GM21528 (cell line): ENCODE data around the gene AMBRA1.

Source experiments
- ATAC-seq: cut with Tn5 transposase; IDR thresholded peaks from one replicate; pipeline ENCODE4 v1.9.1; 2021; ENCODE audit warnings: mild to moderate bottlenecking, moderate library complexity; ENCODE audit not compliant: unreplicated experiment, low FRiP score

AMBRA1 gene

GRCh38 chr11:46512261-46512881 lies 81.5 kb downstream of the AMBRA1 start:
- ATAC-seq = no peak

DNA sequence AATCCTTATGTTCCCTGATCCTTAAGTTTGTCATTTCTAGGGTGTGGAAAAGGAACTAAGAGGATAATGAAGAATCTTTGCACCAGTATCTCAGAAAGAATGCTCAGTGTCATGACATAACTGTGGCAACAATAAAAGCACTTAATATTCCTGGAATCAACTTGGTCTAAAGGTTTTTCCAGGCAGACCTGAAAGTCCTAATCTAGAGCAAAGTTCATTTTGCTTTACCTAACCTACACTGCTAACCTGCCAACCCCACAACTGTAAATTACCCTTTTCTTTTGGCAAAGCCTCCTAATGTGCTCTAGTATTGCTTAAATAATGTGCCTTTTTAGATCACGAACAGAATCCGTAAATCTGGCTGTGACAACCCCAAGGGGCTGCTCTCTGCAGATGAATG lies 82.5 kb downstream of the AMBRA1 start:
- ATAC-seq = no peak

GRCh38 chr11:46508360-46508759 lies 85.5 kb downstream of the AMBRA1 start:
- no peak for ATAC-seq

DNA sequence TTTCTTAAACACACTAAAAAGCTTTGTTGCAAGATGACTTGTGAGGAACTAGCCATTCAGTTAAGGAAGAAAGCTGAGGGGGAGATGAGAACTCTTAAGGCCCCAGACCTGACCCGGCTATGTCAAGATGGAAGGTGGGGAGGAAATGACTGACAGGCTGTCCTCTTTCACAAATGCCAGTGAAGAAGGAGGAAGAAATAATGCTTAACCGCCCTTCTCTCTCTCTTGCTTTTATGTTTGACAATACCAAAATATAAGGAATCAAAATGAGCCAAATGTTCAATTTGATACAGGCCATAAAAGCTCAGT lies 87.4 kb downstream of the AMBRA1 start:
- ATAC-seq = no peak

DNA sequence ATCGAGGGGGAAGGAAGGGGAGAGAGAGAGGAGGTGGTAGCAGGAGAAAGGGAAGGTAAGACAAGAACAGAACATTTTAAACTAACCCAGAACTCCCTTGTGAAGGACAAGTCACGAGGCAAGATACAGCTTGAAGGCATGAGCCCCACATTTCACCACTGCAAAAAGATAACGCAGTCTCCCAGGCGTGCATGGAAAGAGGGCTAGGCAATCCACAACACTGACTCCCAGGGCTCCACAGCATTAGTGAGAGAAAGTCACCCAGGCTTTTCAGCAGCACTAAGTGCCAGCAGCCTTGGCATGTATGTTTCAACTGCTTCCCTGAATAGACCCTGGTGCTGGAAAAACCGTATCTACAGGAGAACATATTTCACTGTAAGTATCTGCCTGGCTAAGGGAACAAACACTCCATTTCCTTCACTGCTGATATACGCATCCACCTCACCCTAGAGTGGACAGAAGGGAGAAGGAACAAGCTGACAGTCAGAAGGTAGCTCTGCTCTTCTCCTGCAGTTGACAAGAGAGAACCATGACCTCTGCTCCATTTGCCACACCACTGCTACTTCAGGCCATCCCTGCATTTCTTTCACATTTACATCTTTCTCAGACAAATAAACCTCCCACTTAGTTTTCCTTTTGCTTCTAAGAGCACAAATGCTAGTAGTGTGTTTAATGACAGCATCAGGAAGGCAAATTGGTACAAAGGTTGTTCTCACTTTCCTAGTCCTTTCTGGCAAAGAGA lies 87.9 kb downstream of the AMBRA1 start:
- ATAC-seq = no peak

GRCh38 chr11:46504817-46505613 lies 88.8 kb downstream of the AMBRA1 start:
- no peak for ATAC-seq

DNA sequence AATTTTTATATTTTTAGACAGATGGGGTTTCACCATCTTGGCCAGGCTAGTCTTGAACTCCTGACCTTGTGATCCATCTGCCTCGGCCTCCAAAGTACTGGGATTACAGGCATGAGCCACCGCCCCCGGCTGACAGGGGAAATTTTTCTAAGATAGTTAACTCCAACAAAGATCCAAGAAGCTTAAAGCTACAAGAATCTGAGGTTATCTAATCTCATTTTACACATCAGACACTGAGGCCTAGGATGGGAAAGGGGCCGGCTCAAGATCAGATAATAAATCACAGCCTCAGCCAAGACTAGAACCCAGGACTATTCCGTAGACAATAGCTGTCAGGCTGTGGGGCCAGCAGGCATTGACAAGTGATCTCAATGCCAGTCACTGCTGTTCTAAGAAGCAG lies 94.0 kb downstream of the AMBRA1 start:
- no peak for ATAC-seq

- no peak for ATAC-seq
Observed at GRCh38 chr11:46498968-46499367, 94.9 kb downstream of the AMBRA1 start.

DNA sequence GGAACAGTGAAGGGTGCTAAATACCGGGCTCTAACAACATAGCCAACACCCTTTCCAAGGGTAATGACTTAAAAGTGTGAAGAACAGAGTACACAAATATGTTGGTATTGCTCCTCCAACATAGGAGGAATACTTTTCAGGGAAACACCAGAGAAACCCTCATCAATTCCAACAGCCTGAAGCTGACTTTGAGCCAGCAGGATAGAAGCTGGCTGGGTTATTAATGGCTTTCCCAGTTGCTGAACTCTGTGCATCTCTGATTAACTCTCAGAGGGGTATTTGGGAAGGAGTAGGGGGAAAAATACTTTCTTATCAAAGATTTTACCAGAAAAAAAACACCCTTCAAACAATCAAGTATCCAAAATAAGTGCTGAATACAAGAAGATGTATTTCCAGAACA lies 95.6 kb downstream of the AMBRA1 start:
- ATAC-seq = no peak

DNA sequence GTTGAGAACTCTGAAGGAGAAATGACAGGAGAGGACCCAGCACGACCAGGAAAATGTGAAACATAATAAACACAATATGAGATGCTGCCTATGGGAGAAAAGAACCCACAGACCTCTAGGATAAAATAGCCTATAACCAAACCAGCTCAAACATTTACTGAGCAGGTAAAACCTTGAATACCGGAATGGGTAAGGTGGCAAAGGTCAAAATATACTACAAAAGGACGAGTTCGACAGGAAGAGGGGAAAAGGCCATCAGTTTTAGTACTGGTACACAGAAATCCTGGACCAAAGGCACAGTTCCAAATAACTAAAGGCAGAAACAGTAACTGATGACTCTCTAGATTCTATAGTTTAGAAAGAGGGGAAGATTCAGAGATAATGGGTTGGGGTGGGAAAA lies 96.3 kb downstream of the AMBRA1 start:
- ATAC-seq = no peak

DNA sequence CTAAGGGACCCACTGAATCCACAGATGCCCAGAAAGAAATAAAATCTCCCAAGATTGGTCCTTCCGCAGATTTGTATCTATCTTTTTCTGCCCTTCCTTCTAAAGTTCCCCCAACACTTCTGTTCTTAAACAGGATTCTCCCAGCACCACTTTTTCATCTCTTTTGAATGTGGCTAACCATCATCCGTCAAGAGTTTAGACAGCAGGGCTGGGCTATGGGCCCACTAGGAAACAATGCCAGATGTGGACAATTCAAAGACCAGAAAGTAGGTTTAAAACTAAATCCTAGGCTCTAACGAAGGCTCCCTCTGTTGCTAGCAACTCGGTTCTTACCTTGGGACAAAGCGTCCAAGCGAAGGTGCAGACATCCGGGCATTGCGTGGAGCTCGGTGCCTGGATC lies 100.0 kb downstream of the AMBRA1 start:
- ATAC-seq = no peak

GRCh38 chr11:46492532-46492931 lies 101.3 kb downstream of the AMBRA1 start:
- no peak for ATAC-seq

DNA sequence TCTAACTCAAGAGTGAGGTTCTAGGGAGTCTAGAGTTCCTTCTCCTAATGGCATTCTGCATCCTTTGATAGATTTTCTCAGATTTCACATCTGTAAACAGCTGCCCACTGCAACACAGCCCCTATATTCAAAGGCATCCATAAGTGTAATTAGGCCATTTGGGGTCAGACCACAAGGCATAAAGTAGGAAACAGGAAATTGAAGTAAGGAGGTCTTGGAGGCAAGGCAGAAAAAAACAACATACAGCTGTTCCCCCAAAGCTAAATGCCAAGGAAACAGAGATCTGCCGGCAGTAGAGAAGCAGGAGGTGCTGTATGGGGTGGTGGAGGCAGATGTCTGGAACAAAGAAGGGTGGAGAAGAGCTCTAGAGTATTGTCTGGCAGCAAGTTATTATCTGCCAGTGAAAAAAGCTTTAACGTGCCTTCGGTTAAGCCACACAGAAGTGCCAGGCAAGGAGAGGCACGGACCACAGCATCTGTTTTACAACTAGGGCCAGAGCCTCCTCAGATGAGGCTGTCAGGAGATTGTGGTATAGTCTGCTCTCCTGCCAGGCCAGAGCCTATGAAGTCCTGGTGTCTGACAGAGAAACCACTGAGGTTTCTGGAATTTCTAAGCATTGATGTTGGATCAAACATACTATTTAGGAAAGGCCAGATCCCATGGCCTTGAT lies 102.0 kb downstream of the AMBRA1 start:
- ATAC-seq = no peak

DNA sequence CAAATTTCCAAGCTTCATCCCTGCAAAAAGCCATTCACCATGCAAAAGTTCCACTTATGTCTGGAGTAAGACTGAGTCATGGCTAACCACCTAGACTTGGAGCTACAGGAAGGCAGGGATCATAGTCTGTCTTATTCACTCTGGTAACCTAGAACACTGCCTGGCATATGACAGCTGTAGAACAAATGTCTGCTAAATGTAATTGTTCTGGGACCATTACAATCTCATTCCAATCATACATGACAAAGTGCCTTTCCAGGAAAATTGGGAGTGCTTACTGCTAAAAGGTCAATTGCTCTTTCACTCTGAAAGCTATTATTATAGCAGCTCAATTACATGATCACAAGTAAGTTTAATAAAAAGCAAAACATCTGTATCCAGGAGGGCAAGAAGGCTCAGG lies 103.2 kb downstream of the AMBRA1 start:
- ATAC-seq = no peak

- no peak for ATAC-seq
Observed at GRCh38 chr11:46489656-46490560, 103.9 kb downstream of the AMBRA1 start.

DNA sequence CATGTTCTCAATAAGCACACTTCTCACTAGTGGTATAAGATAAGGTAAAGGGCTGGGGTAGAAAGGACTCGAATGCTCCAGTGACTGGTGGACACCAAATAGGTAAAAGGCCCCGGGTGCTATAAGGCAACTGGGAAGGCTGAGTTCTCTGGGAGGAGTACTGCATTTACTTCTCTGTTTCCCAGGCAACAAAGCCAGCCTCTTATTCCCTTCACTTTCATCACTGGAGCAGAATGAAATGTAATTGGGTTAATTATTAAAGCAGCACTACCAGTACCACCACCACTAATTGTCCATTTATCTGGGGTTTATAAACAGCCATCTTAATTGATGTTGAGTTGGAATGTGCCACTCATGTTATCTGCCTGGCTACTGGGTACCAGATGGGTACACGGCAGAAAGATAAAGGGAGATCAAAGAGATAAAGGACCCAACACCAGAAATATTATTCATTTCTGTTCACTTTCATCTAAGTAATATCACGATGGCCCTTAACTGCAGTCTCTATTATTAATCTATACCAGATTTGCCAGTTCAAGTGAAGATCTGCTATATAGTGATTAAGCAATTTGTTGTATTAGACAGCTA lies 107.9 kb downstream of the AMBRA1 start:
- ATAC-seq = no peak

GRCh38 chr11:46484101-46484500 lies 109.7 kb downstream of the AMBRA1 start:
- no peak for ATAC-seq

DNA sequence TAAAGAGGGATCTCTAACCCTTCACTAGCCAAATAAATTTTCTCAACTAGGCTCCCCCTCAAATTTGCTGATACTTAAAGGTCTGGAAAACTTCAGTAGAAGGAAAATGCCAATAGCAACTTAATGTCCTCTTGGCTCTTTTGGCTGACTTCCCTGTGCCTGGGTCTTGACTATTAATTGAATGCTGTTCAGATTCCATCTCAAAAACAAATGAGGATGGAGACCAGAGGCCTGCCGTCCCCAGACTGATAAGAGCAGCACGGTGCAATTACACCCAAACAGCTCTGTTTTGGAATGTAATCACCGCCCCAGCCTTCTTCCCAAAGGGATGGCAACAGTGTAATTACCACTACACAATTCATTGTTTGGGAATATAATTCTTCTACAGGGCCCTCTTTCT lies 112.9 kb downstream of the AMBRA1 start:
- ATAC-seq = no peak

- ATAC-seq = no peak
Observed at GRCh38 chr11:46480166-46480726, 113.6 kb downstream of the AMBRA1 start.

DNA sequence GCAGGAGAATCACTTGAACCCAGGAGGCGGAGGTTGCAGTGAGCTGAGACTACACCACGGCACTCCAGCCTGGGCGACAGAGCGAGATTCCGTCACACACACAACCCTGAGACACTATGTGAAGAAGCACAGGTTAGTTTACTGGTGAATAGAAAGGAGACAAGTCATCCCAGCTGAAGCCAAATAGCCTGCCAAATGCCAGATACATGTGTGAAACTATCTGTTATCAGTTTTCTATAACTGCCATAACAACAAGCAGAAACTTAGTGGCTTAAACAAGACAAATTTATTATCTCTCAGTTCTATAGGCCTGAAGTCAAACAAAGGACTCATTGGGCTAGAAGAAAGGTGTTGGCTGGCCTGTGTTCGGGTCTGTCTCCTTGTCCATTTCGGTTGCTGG lies 114.2 kb downstream of the AMBRA1 start:
- no peak for ATAC-seq
